Ascending aorta (tissue), 2 donors: ENCODE results near the gene MMP21. TPM values are rescaled to one million over a fixed set of nuclear protein-coding genes. Genes with fewer than 3 reads are reported as not detected.

Experiments used
- DNase-seq, 2 donors: peaks; one replicate each; pipeline ENCODE4 v3.0.0-alpha.2; 2019; ENCODE audit warnings: low spot score in 2 of 2
- H3K27ac ChIP-seq, 2 donors: fragments of 200-600 bp; sonication (generic); one replicate each; pipeline ENCODE4 v1.5.1; 2016 to 2017; ENCODE audit warnings: mild to moderate bottlenecking in 1 of 2
- H3K27me3 ChIP-seq: fragments of 200-600 bp; sonication (generic); one replicate; pipeline ENCODE4 v1.5.1; 2017
- H3K36me3 ChIP-seq, 2 donors: fragments of 200-600 bp; sonication (generic); one replicate each; pipeline ENCODE4 v1.5.1; 2016
- H3K4me1 ChIP-seq, 2 donors: fragments of 200-600 bp; sonication (generic); one replicate each; pipeline ENCODE4 v1.5.1; 2016 to 2017; ENCODE audit warnings: mild to moderate bottlenecking in 1 of 2
- H3K4me3 ChIP-seq, 2 donors: fragments of 200-600 bp; sonication (generic); one replicate each; pipeline ENCODE4 v1.5.1; 2016 to 2017; ENCODE audit warnings: mild to moderate bottlenecking in 1 of 2
- H3K9me3 ChIP-seq, 2 donors: fragments of 200-600 bp; sonication (generic); one replicate each; pipeline ENCODE4 v1.5.1; 2016
- CTCF ChIP-seq, 3 experiments: fragments of 200-600 bp in 2 of 3; fragments of 450-650 bp in 1 of 3; sonication (generic) in 2 of 3; IDR thresholded peaks; one replicate each; pipeline ENCODE4 v1.5.1; 2016 to 2019; ENCODE audit warnings: antibody characterized with exemption in 3 of 3, mild to moderate bottlenecking in 1 of 3, moderate library complexity in 1 of 3
- intact Hi-C: fragments of 100-400 bp; cut with DNase I; formaldehyde crosslinking; loops from one replicate; pipeline ENCODE4 v1.15.1; 2023
- total RNA-seq: library from RNA; depleted of rRNA; stranded (reverse); fragments of >200 nt; gene quantifications from one replicate; pipeline ENCODE4 v1.1.0, GENCODE V29; 2016

MMP21 gene
- not detected for total RNA-seq

- Histone ChIP-seq H3K27me3 (no peaks in the 10 kb centered on the region), H3K9me3 (no peaks in the 10 kb centered on the region), H3K27ac (no peak within 1 kb of the TSS), H3K4me1 (no peaks in the 10 kb centered on the region), H3K36me3 (no peaks in the 10 kb centered on the region), H3K4me3 (no peak within 1 kb of the TSS)
- no peak for TF ChIP-seq CTCF (IDR thresholded peaks at IDR 0.05)
- no peak for DNase-seq
- intact Hi-C loops = no loop called here
Observed at GRCh38 chr10:125775491-125776106, at the start of gene MMP21. Gene MMP21, minus strand, starts transcription at chr10:125775821. Its CDS starts 0 bp downstream, at chr10:125775821.

DNA sequence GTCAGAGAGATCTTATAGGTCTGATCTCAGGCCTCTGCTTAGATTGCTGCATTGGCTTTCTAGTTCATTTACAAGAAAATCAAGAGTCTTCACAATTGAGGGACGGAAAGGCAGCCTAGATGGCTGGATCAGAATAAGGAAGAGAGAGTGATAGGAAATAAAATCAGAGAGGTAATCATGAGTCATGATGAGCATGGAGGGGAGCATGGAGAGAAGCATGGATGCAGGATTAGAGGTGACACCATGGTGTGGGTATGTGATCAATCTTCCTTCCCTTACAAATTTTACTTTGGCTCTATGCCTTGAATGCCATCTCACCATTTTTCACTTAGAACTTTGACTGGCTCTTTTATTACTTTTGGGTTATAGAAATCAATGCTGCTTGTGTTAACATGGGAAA is 49.1 kb upstream of the MMP21 start:
- peak overlapping the region; percentile 76 to 81 for H3K4me3 ChIP-seq
- H3K27ac ChIP-seq = no peak overlapping the region

GRCh38 chr10:125823663-125824251 is 48.1 kb upstream of the MMP21 start:
- H3K4me3 ChIP-seq = peak overlapping the region; percentile 76 to 81
- H3K27ac ChIP-seq = peak overlapping the region; percentile 79 to 81
- H3K27me3 ChIP-seq = no peaks in the 10 kb centered on the region
- peaks cover 9 to 19% of the 10 kb centered on the region in 2 donors for H3K4me1 ChIP-seq
- H3K36me3 ChIP-seq = peaks cover 12 to 19% of the 10 kb centered on the region in 2 donors
- intact Hi-C loops = loop anchor here (2.0 kb wide), 3 partner anchors 73 to 1405 kb away; partner anchors contain the start of genes EDRF1, FANK1 and OAT
- TF ChIP-seq CTCF (IDR thresholded peaks at IDR 0.05) = no peak
- no peak for DNase-seq
- no peaks in the 10 kb centered on the region for H3K9me3 ChIP-seq

More for the DNA sequence above, 49.1 kb upstream of the MMP21 start:
- intact Hi-C loops = no loop called here
- Histone ChIP-seq H3K27me3 (no peaks in the 10 kb centered on the region), H3K4me1 (peaks cover 9 to 19% of the 10 kb centered on the region in 2 donors), H3K9me3 (no peaks in the 10 kb centered on the region), H3K36me3 (peaks cover 18 to 29% of the 10 kb centered on the region in 2 donors)
- DNase-seq = no peak
- TF ChIP-seq CTCF (IDR thresholded peaks at IDR 0.05) = no peak

- Histone ChIP-seq H3K27me3 (no peaks in the 10 kb centered on the region), H3K4me1 (peaks cover 9 to 19% of the 10 kb centered on the region in 2 donors), H3K27ac (peak within 1 kb of the TSS; percentile 79 to 81), H3K4me3 (peak within 1 kb of the TSS; percentile 76 to 81), H3K36me3 (peaks cover 5 to 13% of the 10 kb centered on the region in 2 donors), H3K9me3 (no peaks in the 10 kb centered on the region)
- TF ChIP-seq CTCF (IDR thresholded peaks at IDR 0.05) = peak in 1 of 3 experiments; percentile 8
- peak; percentile 56 to 93 for DNase-seq
- intact Hi-C loops = loop anchor here (2.0 kb wide), 3 partner anchors 74 to 1404 kb away; partner anchors contain the start of genes EDRF1, FANK1 and OAT
Observed at GRCh38 chr10:125822878-125823662, 47.4 kb upstream of the MMP21 start, which contains the start of the genes BCCIP and UROS. Gene BCCIP, plus strand, starts transcription at chr10:125823546. Its CDS starts 12 bp downstream, at chr10:125823558. Gene UROS, minus strand, starts transcription at chr10:125823258. Its CDS starts 6,759 bp downstream, at chr10:125816499.

GRCh38 chr10:125820701-125821100 is 45.1 kb upstream of the MMP21 start:
- Histone ChIP-seq H3K4me3 (no peak overlapping the region), H3K27me3 (no peaks in the 10 kb centered on the region), H3K36me3 (peaks cover under 1 to 2% of the 10 kb centered on the region in 2 donors), H3K27ac (no peak overlapping the region), H3K9me3 (no peaks in the 10 kb centered on the region), H3K4me1 (peaks cover 9 to 19% of the 10 kb centered on the region in 2 donors)
- TF ChIP-seq CTCF (IDR thresholded peaks at IDR 0.05) = no peak
- no peak for DNase-seq
- intact Hi-C loops = no loop called here
